ENCODE results near the gene TXNL4B.
"Not testable (repeated sequence)": the region's sequence is repeated elsewhere in the genome, so short reads cannot be mapped to it uniquely, and the experiment has no call there.

TXNL4B gene

GRCh38 chr16:72068930-72069329 is 24.5 kb downstream of the TXNL4B start:
- Mint-ChIP-seq H3K4me3 (no peak overlapping the region), H3K27ac (no peak overlapping the region), H3K27me3 (no peaks in the 10 kb centered on the region)

GRCh38 chr16:72066747-72067146 is 26.7 kb downstream of the TXNL4B start:
- Mint-ChIP-seq H3K36me3 (peaks cover 3% of the 10 kb centered on the region), H3K4me1 (ENCODE audit: low read depth) (no peaks in the 10 kb centered on the region), H3K9me3 (ENCODE audit: low read depth) (no peaks in the 10 kb centered on the region), H3K27me3 (no peaks in the 10 kb centered on the region), H3K27ac (no peak overlapping the region), H3K4me3 (no peak overlapping the region)

More at GRCh38 chr16:72068930-72069329, 24.5 kb downstream of the TXNL4B start:
- no peaks in the 10 kb centered on the region for H3K9me3 Mint-ChIP-seq (ENCODE audit: low read depth)
- peaks cover 3% of the 10 kb centered on the region for H3K36me3 Mint-ChIP-seq
- no peaks in the 10 kb centered on the region for H3K4me1 Mint-ChIP-seq (ENCODE audit: low read depth)

- peaks cover 3% of the 10 kb centered on the region for H3K36me3 Mint-ChIP-seq
- H3K4me3 Mint-ChIP-seq: no peak overlapping the region
- no peaks in the 10 kb centered on the region for H3K9me3 Mint-ChIP-seq (ENCODE audit: low read depth)
- H3K4me1 Mint-ChIP-seq (ENCODE audit: low read depth): no peaks in the 10 kb centered on the region
- no peaks in the 10 kb centered on the region for H3K27me3 Mint-ChIP-seq
- H3K27ac Mint-ChIP-seq: no peak overlapping the region
Measured at GRCh38 chr16:72064361-72064894, 29.0 kb downstream of the TXNL4B start.

- no peaks in the 10 kb centered on the region for H3K9me3 Mint-ChIP-seq (ENCODE audit: low read depth)
Measured at GRCh38 chr16:72061564-72061963, 31.9 kb downstream of the TXNL4B start.

GRCh38 chr16:72060405-72060804 is 33.0 kb downstream of the TXNL4B start:
- Mint-ChIP-seq H3K9me3 (ENCODE audit: low read depth) (no peaks in the 10 kb centered on the region), H3K4me1 (ENCODE audit: low read depth) (no peaks in the 10 kb centered on the region), H3K27me3 (no peaks in the 10 kb centered on the region), H3K36me3 (peaks cover 6% of the 10 kb centered on the region), H3K4me3 (no peak overlapping the region), H3K27ac (no peak overlapping the region)

More at GRCh38 chr16:72061564-72061963, 31.9 kb downstream of the TXNL4B start:
- Mint-ChIP-seq H3K27me3 (no peaks in the 10 kb centered on the region), H3K4me3 (no peak overlapping the region), H3K4me1 (ENCODE audit: low read depth) (no peaks in the 10 kb centered on the region), H3K27ac (no peak overlapping the region), H3K36me3 (peaks cover 3% of the 10 kb centered on the region)

- H3K4me1 Mint-ChIP-seq (ENCODE audit: low read depth); H3K27ac Mint-ChIP-seq; H3K27me3 Mint-ChIP-seq: not testable (repeated sequence)
Measured at GRCh38 chr16:72059060-72059459, 34.4 kb downstream of the TXNL4B start.

GRCh38 chr16:72057313-72057712 is 36.1 kb downstream of the TXNL4B start:
- not testable (repeated sequence) for H3K27me3 Mint-ChIP-seq; H3K36me3 Mint-ChIP-seq; H3K4me1 Mint-ChIP-seq (ENCODE audit: low read depth)

More at GRCh38 chr16:72059060-72059459, 34.4 kb downstream of the TXNL4B start:
- H3K4me3 Mint-ChIP-seq; H3K9me3 Mint-ChIP-seq (ENCODE audit: low read depth); H3K36me3 Mint-ChIP-seq: not testable (repeated sequence)

GRCh38 chr16:72055911-72056310 is 37.5 kb downstream of the TXNL4B start:
- no peak overlapping the region for H3K4me3 Mint-ChIP-seq
- H3K4me1 Mint-ChIP-seq (ENCODE audit: low read depth): no peaks in the 10 kb centered on the region
- no peaks in the 10 kb centered on the region for H3K27me3 Mint-ChIP-seq
- peaks cover 6% of the 10 kb centered on the region for H3K36me3 Mint-ChIP-seq
- H3K27ac Mint-ChIP-seq: no peak overlapping the region
- no peaks in the 10 kb centered on the region for H3K9me3 Mint-ChIP-seq (ENCODE audit: low read depth)

More at GRCh38 chr16:72057313-72057712, 36.1 kb downstream of the TXNL4B start:
- not testable (repeated sequence) for H3K9me3 Mint-ChIP-seq (ENCODE audit: low read depth); H3K27ac Mint-ChIP-seq; H3K4me3 Mint-ChIP-seq

- not testable (repeated sequence) for H3K27me3 Mint-ChIP-seq; H3K4me1 Mint-ChIP-seq (ENCODE audit: low read depth); H3K9me3 Mint-ChIP-seq (ENCODE audit: low read depth); H3K4me3 Mint-ChIP-seq; H3K27ac Mint-ChIP-seq
- peaks cover 11% of the 10 kb centered on the region for H3K36me3 Mint-ChIP-seq
Measured at GRCh38 chr16:72054254-72054847, 39.1 kb downstream of the TXNL4B start, which contains the start of gene HP. Gene HP (plus strand): TSS chr16:72054505. CDS start chr16:72054653, 148 bp downstream.

- peaks cover 8% of the 10 kb centered on the region for H3K9me3 Mint-ChIP-seq (ENCODE audit: low read depth)
- no peak overlapping the region for H3K4me3 Mint-ChIP-seq
- H3K4me1 Mint-ChIP-seq (ENCODE audit: low read depth): no peaks in the 10 kb centered on the region
- H3K36me3 Mint-ChIP-seq: peaks cover 11% of the 10 kb centered on the region
- H3K27me3 Mint-ChIP-seq: no peaks in the 10 kb centered on the region
- no peak overlapping the region for H3K27ac Mint-ChIP-seq
Measured at GRCh38 chr16:72051818-72052217, 41.6 kb downstream of the TXNL4B start.

GRCh38 chr16:72050769-72051464 is 42.5 kb downstream of the TXNL4B start:
- Mint-ChIP-seq H3K36me3 (peaks cover 11% of the 10 kb centered on the region), H3K27me3 (no peaks in the 10 kb centered on the region), H3K27ac (no peak overlapping the region), H3K4me1 (ENCODE audit: low read depth) (no peaks in the 10 kb centered on the region), H3K4me3 (no peak overlapping the region), H3K9me3 (ENCODE audit: low read depth) (peaks cover 8% of the 10 kb centered on the region)

- no peak overlapping the region for H3K27ac Mint-ChIP-seq
- no peak overlapping the region for H3K4me3 Mint-ChIP-seq
- H3K4me1 Mint-ChIP-seq (ENCODE audit: low read depth): no peaks in the 10 kb centered on the region
- peaks cover 8% of the 10 kb centered on the region for H3K9me3 Mint-ChIP-seq (ENCODE audit: low read depth)
- no peaks in the 10 kb centered on the region for H3K27me3 Mint-ChIP-seq
- H3K36me3 Mint-ChIP-seq: peaks cover 9% of the 10 kb centered on the region
Measured at GRCh38 chr16:72049110-72049509, 44.3 kb downstream of the TXNL4B start.

GRCh38 chr16:72044825-72045359 is 48.5 kb downstream of the TXNL4B start:
- H3K36me3 Mint-ChIP-seq: peaks cover 13% of the 10 kb centered on the region
- H3K4me3 Mint-ChIP-seq: no peak overlapping the region
- no peaks in the 10 kb centered on the region for H3K4me1 Mint-ChIP-seq (ENCODE audit: low read depth)
- H3K9me3 Mint-ChIP-seq (ENCODE audit: low read depth): peaks cover 7% of the 10 kb centered on the region
- H3K27me3 Mint-ChIP-seq: no peaks in the 10 kb centered on the region
- no peak overlapping the region for H3K27ac Mint-ChIP-seq

- H3K36me3 Mint-ChIP-seq: peaks cover 10% of the 10 kb centered on the region
- H3K27ac Mint-ChIP-seq: no peak overlapping the region
- no peaks in the 10 kb centered on the region for H3K27me3 Mint-ChIP-seq
- H3K4me3 Mint-ChIP-seq: no peak overlapping the region
- H3K9me3 Mint-ChIP-seq (ENCODE audit: low read depth): peaks cover 4% of the 10 kb centered on the region
- H3K4me1 Mint-ChIP-seq (ENCODE audit: low read depth): no peaks in the 10 kb centered on the region
Measured at GRCh38 chr16:72044296-72044695, 49.1 kb downstream of the TXNL4B start.

GRCh38 chr16:72043539-72043938 is 49.9 kb downstream of the TXNL4B start:
- Mint-ChIP-seq H3K27ac (no peak overlapping the region), H3K4me3 (no peak overlapping the region), H3K9me3 (ENCODE audit: low read depth) (no peaks in the 10 kb centered on the region)

More at GRCh38 chr16:72043539-72043938, 49.9 kb downstream of the TXNL4B start:
- H3K4me1 Mint-ChIP-seq (ENCODE audit: low read depth): no peaks in the 10 kb centered on the region
- H3K36me3 Mint-ChIP-seq: peaks cover 15% of the 10 kb centered on the region
- no peaks in the 10 kb centered on the region for H3K27me3 Mint-ChIP-seq
